H1 (cell line): Measurements from ENCODE around the gene NOL4L. TPM values are rescaled to one million over a fixed set of nuclear protein-coding genes. Genes with fewer than 3 reads are reported as not detected.

Experiments
- CBX5 ChIP-seq: fragments of 300-800, 300-1000 bp; sonication (generic); IDR thresholded peaks from 2 replicates; pipeline ENCODE4 v1.7.1; 2016; ENCODE audit warnings: antibody characterized with exemption, low read length, low read depth
- CEBPB ChIP-seq: IDR thresholded peaks from 2 replicates; pipeline ENCODE4 v1.6.1; 2012; ENCODE audit warnings: low read depth, low read length
- CTBP2 ChIP-seq: IDR thresholded peaks from 2 replicates; pipeline ENCODE4 v1.7.0; 2011; ENCODE audit warnings: borderline replicate concordance, mild to moderate bottlenecking, moderate library complexity, mixed read lengths, low read length; ENCODE audit not compliant: insufficient read depth, insufficient read length
- HDAC2 ChIP-seq, 2 experiments: fragments of 300-600 bp in 1 of 2; sonication (generic) in 1 of 2; IDR thresholded peaks; 2 replicates each; pipeline ENCODE4 v1.6.1; 2011 to 2012; ENCODE audit warnings: low read depth in 2 of 2, low read length in 2 of 2, mild to moderate bottlenecking in 2 of 2, moderate library complexity in 2 of 2, borderline replicate concordance in 1 of 2, inconsistent platforms in 1 of 2
- RAD21 ChIP-seq, 2 experiments: IDR thresholded peaks in 1 of 2; conservative IDR thresholded peaks in 1 of 2; 2 replicates each; pipeline ENCODE4 v1.6.1; 2011; ENCODE audit warnings: low read depth in 2 of 2, low read length in 2 of 2, improper control_type of control experiment in 1 of 2, inconsistent platforms in 1 of 2, mild to moderate bottlenecking in 1 of 2, moderate library complexity in 1 of 2
- polyA plus RNA-seq, 7 experiments: library from polyadenylated mRNA; depleted of rRNA in 3 of 7; stranded (reverse) in 5 of 7; unstranded in 2 of 7; fragments of >200 nt in 5 of 7; fragments of 200-250 nt in 2 of 7; gene quantifications; 1 replicate in 5 of 7; 2 replicates in 1 of 7; 4 replicates in 1 of 7; pipeline versions ENCODE4 v1.2.1 to v1.2.3, GENCODE V29; 2011 to 2013; ENCODE audit warnings: missing spikeins in 2 of 7, mixed read lengths in 2 of 7
- total RNA-seq: library from RNA; stranded (reverse); fragmentation: NEBNext Ultra II Directional; extraction: Animal tissue kit (Norgen Biotek cat#: 25700); gene quantifications from 2 replicates; pipeline ENCODE4 v1.2.1, GENCODE V29; 2021

Gene NOL4L
- total and polyA plus RNA-seq, 2 of the 8 experiments (the other 6 are each of a cell fraction or from before 2014, with no cell fraction given), result 15.3 to 23.7 TPM

GRCh38 chr20:32575227-32575581 is 9.9 kb downstream of the NOL4L start (continued):
- TF ChIP-seq HDAC2 (IDR thresholded peaks at IDR 0.05; ENCODE audit: borderline replicate concordance in 1 of 2, low read depth in 2 of 2, low read length in 2 of 2) (no peak), CBX5 (no peak), RAD21 (IDR thresholded peaks at IDR 0.05 in 1 of 2, conservative IDR thresholded peaks at IDR 0.05 in 1 of 2; ENCODE audit: low read depth in 2 of 2, low read length in 2 of 2) (no peak), CTBP2 (no peak), CEBPB (no peak)
